Breast epithelium (tissue), 3 donors: Measurements from ENCODE around the gene SIK2.

ENCODE experiments used
- CTCF ChIP-seq, 3 donors: fragments of 450-650 bp; IDR thresholded peaks; one replicate each; pipeline ENCODE4 v1.5.1; 2016 to 2017; ENCODE audit warnings: antibody characterized with exemption in 3 of 3, mild to moderate bottlenecking in 3 of 3, moderate library complexity in 3 of 3
- POLR2A ChIP-seq: fragments of 450-650 bp; IDR thresholded peaks from one replicate; pipeline ENCODE4 v1.6.1; 2016; ENCODE audit warnings: antibody characterized with exemption, mild to moderate bottlenecking, moderate library complexity
- POLR2AphosphoS5 ChIP-seq, 3 donors: sonication (generic); formaldehyde crosslinking; IDR thresholded peaks; one replicate each; pipeline ENCODE4 v1.6.1; 2017; ENCODE audit warnings: antibody characterized with exemption in 3 of 3

- TF ChIP-seq CTCF (IDR thresholded peaks at IDR 0.05) (no peak), POLR2A (no peak), POLR2AphosphoS5 (IDR thresholded peaks at IDR 0.05) (no peak)
These were observed 135.4 kb downstream of the SIK2 start for GRCh38 chr11:111737444-111738210.
